CD4-positive, alpha-beta T cell treated with Interleukin-4 for 4 hours (primary cell): ENCODE results near the gene GCK.

Source experiments
- DNase-seq: peaks from one replicate; pipeline ENCODE4 v3.0.0-alpha.2; 2020

GCK gene

DNA sequence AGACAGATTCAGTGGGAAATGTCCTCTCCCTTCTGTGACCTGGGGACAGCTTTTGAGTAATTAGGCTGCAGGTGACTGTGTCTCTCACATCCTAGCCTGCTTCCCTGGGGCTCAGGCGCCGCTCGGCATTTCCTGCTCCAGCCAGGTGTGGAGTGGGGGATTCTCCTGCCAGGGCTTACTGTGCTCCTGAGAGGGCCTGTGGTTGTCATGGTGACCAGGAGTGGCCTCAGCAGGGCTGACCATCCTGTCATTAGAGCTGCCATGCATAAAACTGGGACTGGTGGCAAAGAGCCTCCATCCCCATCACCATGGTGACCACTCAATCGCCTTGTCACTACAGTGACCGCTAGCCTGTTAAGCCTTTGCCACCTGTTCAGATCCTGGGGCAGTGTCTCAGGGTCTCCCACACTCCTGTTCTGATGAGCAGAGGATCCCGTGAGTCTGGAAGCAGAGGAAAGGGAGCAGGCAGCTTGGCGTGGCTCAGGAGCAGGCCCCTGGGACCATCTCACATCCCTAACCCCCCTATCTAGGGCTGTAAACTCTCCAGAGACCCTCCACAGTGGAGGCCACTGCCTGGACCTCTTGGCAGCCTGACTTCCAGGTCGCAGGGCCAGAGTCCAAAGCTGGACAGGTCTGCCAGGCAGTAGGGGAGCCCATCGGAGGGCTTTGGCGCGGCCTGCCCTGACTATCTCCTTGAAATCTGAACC lies at the start of gene GCK:
TSS of gene GCK (minus strand) at position 154 of the 707 bp plus-strand sequence. CDS start 486 bp downstream, outside the sequence.
- DNase-seq, result no peak

DNA sequence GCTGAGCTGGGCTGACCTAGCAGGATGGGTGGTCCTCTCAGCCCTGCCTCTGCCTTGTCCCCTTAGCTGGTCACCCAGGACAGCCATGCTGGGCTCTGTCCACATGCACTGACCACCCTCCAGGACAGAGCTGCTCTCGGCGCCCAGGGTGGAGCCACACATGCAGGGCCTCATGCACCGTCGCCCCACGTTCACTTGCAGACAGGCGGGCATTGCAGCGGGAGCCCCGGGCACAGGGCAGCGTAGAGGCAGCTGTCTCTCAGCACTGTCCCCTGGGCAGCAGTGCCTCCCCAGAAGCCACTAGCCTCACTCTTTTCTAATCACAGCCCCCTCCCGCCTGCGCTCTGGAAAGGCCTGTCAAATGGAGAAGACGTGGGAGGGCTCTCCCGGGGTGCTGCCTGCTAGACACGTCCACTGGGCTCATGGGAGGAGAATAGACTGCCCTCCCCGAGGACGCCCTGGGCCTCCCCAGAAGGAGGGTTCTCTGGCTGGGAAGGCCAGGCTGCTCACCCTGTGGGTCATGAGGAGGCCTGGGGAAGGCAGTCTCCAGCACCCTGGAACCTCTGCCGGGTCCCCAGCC lies 49.0 kb upstream of the GCK start:
- no peak for DNase-seq

DNA sequence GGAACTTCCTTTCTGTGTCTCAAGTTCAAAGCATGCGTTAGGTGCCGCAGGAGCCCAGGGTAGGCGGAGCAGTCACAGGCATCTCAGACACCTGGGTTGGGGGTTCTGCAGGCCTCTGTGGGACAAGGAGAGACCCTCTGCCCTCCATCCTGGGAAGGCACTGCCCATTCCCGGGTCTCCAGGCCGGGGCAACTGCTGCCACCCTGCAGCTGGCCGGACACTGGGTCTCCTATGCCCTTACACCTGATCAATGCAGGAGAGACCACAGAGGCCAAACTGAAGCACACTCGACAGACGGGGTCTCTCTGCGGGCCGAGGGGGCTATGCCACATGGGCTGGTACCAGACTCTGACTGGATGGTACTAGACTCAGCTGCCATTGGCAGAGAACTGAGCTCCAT lies 48.5 kb upstream of the GCK start:
- no peak for DNase-seq

DNA sequence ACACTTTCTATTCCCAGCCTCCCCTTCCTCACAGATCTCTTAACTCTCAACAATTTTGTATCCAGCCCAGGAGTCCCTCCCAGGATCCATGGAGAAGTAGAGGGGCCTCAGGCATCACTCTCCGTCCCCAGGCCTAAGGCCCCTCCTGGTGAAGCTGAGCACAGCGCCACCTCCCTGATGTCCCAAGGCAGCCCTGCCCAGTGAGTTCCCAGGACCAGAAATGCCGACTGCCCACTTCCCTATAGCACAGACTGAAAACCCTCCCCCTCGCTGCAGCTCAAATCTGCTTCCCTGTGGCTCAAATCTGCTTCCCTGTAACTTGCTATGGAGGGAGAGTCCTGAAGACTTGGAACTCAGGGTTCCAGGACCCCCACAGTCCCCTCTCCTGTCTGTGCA lies 47.1 kb upstream of the GCK start:
- DNase-seq, result no peak

DNA sequence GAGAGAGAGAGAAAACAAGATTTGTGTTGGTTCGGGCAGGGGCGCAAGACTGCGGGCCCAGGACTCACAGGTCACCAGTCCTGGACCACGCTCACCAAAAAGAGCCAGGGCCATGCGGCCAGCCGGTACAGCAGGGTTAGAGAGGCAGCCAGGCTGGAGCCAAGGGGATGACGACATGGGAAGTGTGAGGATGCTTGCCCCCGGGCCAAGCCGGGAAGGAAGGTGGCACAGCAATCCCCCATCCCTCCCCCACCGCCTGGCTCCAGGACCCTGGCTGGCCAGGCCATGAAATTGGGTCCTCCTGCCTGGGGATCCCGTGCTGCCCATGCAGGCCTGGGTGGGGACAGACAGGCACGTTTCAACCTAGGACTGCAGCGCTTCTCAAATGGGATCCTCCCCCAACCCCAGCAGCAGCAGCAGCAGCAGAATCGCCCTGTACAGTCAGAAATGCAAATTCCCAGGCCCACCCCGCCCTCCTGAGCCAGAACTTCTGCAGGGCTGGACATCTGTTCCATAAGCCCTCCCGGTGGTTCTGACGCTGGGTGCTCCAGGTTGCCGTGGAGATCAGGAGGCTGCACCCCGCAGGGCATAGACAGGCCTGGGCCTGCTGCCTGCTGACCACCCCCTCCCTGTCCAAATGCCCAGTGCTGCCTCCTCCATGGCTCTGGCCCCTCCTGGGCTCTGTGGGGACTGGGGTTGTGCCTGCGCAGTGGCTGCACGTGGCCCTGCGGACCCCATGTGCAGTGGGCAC lies 46.5 kb upstream of the GCK start:
- no peak for DNase-seq

DNA sequence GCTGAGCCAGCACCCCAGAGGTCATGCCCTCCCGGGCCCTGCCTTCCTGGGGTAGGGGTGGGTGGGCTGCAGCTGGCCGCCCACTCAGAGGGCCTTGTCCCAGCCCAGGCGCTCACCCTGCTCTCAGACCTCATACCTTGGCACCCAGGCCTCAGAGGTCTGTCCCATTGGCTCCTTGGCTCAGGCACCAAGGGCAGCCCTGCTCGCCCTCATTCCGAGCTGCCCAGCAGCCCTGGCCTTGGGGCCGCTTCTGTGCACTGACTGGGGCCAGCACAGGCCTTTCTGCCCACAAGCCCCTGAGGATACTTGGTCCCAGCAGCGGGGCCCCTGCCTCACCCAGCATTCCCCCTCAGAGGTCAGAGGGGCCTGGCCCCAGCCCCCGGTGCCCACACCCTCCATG lies 45.8 kb upstream of the GCK start:
- no peak for DNase-seq

DNA sequence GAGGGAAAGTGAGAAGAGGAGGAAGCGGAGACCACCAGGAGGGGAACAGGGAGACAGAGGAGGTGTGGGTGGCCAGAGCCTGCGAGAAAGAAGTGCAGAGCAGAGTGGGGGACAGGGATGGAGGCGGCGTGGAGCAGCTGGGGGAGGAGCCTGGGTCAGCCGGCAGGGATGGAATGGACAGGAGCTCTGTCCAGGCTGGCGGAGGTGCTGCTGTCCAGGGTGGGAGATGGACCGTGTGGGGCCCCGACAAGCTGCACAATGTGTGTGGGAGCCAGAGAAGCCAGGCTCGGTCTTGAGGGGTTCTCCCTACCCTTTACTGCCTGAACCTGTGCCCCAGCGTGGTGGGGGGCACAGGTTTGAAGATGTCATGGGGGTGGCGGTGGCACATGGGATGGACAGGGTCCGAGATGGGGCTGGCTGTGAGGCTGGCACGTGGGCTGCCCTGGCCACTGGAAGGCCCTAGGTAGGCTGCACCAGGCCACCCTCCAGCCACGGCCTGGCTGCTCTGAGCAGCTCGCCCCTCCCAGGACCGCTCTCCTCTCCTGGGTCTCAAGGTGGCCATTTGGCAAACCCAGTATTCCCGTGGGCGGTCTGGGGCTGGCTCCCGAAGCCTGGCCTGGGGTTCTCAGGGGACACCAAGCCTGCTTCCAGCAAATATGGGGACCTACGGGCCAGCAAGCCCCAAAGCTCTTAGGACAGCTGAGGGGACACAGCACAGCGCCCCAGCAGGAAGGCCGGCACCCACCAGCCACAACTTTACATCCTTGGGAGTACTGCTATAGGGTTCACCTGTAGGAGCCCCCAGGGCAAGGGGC lies 43.9 kb upstream of the GCK start:
- DNase-seq, result no peak

DNA sequence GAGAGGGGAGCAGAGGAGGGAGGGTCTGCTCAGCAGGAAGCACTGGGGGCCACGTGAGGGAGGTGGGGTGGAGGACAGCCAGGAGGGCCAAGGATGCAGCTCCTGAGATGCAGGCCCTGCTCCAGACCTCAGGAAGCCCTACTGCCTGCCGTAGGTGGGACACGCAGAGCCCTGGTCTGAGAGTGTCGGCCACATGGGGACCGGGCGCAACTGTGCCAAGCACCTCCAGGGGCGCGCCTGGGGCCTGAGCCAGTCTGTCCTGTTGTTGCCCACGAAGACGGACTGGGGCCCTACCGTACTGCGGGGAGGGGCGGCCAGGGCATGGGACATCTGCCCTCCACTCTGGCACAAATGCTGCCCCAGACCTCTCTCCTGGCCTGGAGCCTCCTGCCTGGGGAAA lies 43.2 kb upstream of the GCK start:
- no peak for DNase-seq

DNA sequence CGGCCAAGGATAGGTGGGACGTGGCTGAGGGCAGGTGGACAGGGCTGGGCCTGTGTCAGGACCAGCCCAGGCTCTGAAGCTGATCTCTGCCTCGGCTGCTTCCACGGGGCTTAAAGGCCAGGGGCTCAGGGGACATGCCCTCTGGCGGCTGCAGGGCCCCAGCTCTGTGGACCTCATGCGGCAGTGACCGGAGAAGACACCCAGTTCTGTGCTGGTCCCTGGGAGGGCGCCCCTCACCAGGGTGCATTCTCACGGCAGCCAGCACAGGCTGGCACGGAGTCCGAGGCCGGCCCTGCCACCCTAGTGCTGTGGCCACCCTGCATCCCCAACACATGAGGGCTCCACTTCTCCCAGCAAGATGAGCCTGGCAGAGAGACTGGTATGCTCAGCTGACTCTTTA lies 41.8 kb upstream of the GCK start:
- no peak for DNase-seq

DNA sequence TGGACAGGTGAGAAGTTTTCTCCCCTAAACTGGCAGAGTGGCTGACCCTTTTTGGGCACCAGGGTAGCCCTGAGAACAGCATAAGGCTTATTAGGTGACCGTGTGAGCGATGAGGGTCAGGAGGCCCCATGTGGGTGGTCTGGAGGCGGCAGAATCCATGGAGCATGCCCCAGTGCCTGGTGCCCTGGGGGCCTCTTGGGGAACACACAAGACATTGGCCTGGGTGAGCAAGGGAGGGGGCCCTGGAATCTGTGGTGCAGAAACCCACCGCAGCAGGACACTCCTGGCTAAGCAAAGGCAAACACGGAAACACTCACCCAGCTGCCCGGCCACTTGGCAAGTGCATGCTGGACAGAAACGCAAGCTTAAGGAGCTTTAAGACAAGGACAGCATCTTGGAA lies 41.0 kb upstream of the GCK start:
- DNase-seq, result no peak

DNA sequence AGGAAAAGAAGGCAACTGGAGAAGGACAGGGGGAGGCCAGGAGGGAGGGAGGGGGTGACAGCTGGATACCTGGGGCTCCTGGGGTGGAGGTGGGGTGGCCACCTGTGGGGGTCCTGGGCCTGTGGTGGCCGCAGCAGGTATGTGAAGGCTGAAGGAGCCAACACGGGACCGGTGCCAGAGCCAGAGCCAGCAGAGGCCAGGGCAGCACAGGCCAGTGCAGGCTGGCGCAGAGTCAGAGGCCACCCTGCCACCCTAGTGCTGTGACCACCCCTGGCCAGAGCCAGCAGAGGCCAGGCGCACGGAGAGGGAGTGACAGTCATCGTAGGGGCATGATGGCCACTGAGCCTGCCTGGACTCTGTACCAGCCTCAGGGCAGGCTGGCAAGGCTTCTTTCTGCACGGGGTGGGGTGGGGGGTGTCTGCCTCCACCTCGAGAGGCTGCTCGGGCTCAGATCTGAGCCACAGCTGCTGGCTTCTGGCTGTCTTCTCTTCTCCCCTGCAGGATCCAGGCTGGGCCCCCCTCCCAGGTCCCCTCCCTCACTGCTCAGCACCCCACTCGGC lies 40.4 kb upstream of the GCK start:
- DNase-seq, result no peak

DNA sequence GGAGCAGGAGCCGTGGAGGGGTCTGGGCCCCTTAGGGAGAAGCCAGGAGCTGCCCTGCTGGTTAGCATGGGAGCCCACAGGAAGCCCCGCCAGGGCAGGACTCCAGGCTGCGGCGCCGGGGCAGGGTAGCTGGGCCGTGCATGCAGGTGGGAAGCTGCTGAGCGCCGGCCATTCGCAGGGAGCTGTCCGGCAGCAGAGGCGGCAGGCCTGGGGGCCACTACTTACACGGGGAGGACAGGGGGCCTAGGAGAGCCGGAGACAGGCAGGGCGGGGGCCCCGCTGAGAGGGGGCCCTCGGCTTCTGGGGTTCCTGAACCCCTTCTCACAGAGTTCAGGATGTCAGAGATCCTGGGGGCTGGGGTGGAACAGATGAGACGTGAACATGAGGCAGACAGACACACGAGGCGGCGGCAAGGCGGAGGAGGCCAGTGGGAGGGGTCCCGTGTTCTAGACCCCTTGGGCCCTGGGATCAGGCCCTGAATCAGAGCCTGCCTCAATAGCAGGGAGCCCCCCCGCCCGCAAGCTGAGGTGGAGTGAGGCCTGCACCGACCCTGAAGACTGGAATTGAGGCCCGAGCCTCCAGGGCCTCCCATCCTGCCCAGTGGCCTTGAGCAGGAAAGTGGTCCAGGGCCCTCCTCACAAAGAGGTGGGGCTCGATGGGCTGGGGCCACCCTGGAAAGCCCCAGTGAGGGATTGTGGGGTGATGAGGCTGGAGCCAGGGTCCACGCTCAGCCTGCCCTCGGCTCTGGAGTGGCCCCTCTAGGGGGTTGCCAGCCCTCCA lies 39.5 kb upstream of the GCK start:
- DNase-seq, result no peak

DNA sequence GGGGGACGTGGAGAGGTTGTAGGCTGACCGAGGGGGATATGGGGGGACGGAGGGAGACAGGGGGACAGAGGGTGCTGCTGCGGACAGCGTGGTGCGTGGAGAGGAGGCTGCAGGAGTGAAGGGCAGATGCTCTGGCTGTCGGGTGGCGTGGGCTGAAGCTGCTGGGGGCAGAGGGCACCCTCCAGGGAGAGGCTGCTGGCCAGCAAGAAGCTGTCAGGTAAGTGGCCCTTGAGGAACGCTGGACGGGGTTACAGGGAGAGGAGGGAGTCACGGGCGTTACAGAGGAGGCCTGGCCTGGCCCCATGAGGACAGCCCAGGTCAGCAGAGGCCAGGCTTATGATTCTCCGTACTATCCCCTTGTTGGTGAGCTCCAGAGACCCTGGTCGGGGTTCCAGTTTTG lies 38.7 kb upstream of the GCK start:
- no peak for DNase-seq

DNA sequence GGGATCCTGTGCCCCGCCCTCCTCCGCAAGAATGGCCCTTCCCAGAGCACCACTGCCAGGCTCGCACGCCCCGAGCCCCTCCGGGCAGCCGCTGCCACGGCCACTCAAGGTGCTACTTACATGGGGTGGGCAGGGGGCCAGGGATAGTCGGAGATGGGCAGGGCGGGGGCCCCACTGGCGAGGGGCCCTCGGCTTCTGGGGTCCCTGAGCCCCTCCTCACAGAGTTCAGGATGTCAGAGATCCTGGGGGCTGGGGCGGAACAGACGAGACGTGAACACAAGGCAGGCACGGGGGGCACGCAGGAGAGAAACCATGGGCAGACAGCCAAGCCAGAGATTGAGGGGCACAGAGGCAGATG lies 37.1 kb upstream of the GCK start:
- DNase-seq, result no peak

DNA sequence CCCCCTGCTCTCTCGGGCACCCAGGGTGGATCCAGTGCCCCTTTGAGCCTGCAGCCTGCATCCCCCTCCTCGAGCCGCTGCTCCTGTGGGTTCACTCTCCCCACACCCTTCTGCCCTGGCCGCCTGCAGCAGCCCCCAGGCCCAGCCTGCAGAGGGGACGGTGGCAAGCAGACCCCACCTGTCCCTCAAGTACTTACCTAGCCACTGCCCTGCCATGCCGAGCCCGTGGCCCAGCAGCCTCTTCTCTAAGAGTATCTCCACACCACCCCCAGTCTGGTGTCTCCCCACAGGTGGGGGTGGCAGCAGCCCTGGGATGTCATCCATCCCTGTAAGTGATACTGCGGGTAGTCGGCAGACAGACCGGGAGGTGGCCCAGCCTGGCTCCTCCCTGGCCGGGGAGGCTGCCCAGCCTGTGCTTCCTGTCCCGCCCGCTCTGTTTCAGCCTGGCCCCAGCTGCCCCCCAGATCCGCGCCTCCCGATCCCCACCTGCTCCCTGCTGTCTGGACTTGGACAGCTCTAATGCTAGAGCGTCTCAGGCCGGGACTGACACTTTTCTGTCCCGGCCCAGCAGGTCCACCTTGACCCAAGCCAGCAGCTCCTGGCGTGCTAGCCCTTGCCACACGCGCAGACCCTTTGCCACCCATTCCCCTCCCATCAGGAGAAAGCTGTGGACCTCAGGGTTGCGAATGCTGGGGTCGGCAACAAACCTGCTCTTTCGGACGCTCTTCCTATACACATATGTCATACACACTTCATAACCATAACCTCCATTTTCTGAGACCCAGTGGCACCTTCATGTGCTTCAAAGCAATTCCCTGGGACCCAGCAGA lies 36.5 kb upstream of the GCK start:
- DNase-seq, result no peak

DNA sequence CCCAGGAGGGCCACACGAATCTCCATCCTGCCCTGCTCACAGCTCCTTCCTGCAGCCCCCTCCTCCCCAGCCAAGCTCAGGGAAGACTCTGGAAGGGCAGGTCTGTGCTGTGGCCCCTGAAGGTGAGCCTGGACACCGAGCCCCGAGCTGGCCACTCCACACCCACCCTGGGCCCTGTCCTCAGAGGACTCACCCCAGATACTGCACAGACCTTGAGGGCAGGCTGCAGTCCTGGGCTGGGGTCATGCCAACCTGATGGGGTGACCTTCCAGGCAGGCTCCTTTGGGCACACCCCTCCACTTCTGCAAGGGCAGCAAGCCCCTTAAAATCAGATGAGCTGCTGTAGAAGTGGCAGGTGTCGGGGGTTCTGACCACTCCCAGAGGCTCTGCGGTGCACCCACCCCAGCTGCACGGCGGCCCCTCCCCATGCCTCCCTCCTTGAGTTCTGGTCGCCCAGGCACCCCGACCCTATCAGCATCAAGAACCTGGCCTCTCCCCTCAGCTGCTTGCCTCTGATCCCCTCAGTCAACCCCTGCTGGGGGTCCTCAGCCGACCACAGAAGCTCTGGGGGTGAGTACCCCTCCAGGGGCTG lies 35.8 kb upstream of the GCK start:
- DNase-seq, result no peak

DNA sequence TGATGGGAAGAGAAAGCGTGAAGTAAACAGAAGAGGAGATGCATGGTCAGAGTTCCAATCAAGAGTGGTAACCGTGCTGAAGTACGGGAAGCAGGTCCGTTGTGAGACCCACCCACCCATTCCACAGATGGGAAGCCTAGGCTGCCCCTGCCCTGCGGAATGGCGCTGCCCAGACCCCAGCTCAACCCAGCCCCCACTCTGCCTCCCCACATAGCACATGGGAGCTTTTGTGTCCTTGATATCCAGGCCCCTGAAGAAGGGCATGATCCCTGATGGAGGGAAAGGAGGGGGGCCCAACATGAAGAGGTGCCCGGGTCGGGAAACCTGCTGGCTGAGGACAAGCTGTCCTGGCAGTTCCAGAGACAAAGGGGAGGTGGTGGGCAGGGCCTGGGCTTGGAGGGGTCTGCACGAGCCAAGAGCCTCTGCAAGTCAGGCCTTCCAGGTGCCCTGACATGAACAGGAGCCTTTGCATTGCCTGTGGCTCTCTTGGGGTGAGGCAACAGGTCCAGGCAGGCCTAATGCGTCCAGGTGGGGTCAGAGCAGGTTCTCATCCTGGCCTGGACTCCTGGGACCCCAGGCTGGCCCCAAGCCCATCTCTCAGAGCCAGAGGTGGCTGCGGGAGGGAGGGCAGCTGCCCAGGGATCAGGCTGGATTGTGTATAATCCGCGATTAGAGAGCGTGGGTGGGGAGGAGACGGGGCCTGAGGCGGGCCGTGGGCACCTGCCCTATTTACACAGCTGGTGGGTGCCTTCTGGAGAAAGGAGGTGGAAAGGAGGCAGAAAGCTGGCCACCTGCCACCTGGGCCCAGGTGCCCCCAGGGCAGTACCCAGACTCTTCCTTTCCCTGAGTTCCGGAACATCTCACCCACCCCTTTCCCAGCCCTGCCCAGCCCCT lies 35.1 kb upstream of the GCK start:
- no peak for DNase-seq

DNA sequence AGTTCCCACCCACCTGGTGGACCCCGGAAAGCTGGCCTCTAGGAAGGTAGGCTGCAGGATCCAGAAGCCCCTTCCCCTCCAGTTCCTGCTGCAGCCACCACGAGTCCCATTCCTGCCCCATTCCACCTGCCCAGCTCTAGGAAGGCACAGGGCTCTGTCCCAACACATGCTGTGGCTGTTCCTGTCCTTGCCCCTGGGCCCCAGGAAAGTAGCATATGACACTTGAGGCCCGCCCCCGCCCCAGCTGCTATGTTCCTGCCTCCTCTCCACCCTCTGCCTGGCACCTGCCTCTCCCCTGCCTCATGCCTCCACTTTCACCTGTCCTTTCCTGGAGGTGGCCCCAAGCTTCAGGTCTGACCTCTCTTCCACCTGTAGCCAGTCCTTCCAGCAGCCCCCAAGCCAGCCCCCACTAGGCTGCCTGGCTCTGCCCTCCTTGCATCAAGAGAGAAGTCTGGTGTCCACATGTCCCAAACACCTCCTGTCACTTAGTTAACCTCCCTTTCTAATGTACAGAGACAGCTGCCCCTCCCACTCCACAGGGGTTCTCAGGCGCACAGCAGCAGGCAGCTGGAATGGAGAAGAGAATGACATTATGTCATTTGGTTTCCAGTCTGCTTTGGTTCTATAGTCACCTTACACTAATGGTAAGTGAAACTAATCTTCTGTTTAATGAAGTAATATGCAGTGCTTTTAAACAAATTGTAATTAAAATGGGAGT lies 34.3 kb upstream of the GCK start:
- no peak for DNase-seq

DNA sequence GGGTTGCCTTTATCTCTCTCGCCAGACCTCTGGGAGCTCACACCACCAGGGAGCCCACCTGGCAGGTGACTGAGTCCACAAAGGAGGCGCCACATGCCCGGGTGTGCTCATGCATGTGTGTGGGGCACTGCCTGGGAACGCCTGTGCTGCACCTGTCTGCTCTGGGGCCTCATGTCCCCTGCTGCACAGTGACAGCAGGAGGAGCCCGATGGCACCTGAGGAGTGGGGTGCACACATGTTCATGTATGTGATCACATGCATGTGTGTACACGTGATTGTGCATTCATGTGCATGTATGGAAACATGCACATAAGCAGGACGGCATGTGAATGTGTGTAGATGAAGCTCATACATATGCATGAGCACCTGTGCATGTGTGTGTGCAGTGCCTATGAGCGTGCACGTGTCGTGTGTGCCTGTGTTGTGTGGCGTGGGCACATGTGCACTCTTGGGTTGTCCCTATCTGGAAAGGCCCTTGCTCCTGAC lies 33.6 kb upstream of the GCK start:
- DNase-seq, result no peak
